Measurements from ENCODE around the gene MRPL55.

DNA sequence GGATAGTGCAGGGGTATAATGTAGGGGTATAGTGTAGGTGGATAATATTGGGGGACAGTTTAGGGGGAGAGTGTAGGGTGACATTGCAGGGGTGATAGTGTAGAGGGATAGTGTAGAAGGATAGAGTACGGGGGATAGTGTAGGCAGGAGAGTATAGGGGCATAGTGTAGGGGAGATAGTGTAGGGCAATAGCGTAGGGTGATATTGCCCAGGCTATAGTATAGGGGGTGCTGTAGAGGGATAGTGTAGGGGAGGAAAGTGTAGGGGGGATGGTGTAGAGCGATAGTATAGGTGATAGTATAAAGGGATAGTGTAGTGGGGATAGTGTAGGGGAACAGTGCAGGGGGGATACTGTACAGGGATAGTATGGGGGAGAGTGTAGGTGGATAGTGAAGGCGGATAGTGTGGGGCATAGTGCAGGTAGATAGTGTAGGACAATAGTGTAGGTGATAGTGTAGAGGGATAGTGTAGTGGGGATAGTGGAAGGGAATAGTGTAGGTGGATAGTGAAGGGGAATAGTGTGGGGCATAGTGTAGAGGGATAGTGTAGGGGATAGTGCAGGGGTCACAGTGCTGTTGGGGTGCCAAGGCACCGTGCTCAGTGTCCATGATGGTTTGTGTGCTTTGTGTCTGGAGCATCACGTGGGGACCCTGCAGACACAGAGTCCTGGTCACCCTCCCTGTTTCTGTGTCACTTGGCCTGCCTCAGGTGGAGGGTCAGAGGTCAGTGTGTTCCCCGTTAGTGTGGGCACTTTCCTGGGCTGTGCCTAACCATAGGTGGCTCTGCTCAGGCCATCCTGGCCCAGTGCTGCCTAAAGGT is 37.1 kb downstream of the MRPL55 start:
- TF ChIP-seq, protein P1, sequence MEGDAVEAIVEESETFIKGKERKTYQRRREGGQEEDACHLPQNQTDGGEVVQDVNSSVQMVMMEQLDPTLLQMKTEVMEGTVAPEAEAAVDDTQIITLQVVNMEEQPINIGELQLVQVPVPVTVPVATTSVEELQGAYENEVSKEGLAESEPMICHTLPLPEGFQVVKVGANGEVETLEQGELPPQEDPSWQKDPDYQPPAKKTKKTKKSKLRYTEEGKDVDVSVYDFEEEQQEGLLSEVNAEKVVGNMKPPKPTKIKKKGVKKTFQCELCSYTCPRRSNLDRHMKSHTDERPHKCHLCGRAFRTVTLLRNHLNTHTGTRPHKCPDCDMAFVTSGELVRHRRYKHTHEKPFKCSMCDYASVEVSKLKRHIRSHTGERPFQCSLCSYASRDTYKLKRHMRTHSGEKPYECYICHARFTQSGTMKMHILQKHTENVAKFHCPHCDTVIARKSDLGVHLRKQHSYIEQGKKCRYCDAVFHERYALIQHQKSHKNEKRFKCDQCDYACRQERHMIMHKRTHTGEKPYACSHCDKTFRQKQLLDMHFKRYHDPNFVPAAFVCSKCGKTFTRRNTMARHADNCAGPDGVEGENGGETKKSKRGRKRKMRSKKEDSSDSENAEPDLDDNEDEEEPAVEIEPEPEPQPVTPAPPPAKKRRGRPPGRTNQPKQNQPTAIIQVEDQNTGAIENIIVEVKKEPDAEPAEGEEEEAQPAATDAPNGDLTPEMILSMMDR (IDR thresholded peaks at IDR 0.05; ENCODE audit: low read length), result no peak
- no peak for TF ChIP-seq EZH2 (optimal IDR thresholded peaks at IDR 0.05; ENCODE audit: low read depth, low read length)
